Cardiac muscle cell (in vitro differentiated cells and primary cell): ENCODE data around the gene PPP2R2C. TPM values are rescaled to one million over a fixed set of nuclear protein-coding genes. Genes with fewer than 3 reads are reported as not detected.

Experiments
- DNase-seq, 2 donors: peaks; one replicate each; pipeline versions ENCODE4 v3.0.0 to v3.0.0-alpha.2; 2010 to 2017; ENCODE audit warnings: low read depth in 1 of 2, low spot score in 1 of 2
- H3K27ac ChIP-seq: fragments of 200-600 bp; sonication (generic); 2 replicates; pipeline ENCODE4 v1.5.1; 2016
- H3K27me3 ChIP-seq: fragments of 200-600 bp; sonication (generic); 2 replicates; pipeline ENCODE4 v1.6.0; 2016; ENCODE audit warnings: control low read depth
- H3K36me3 ChIP-seq: fragments of 200-600 bp; sonication (generic); 2 replicates; pipeline ENCODE4 v1.5.1; 2016; ENCODE audit warnings: control low read depth
- H3K4me1 ChIP-seq: fragments of 200-600 bp; sonication (generic); 2 replicates; pipeline ENCODE4 v1.8.1; 2017; ENCODE audit warnings: low read depth, mild to moderate bottlenecking, mixed run types
- H3K4me3 ChIP-seq: fragments of 200-600 bp; sonication (generic); 2 replicates; pipeline ENCODE4 v1.5.1; 2016; ENCODE audit warnings: mild to moderate bottlenecking
- H3K9me3 ChIP-seq: fragments of 200-600 bp; sonication (generic); 2 replicates; pipeline ENCODE4 v1.5.1; 2017; ENCODE audit warnings: low read depth, mild to moderate bottlenecking, control low read depth
- polyA plus RNA-seq: library from polyadenylated mRNA; unstranded; fragments of >200 nt; fragmentation: Nextera tagmentation; extraction: Ambion mirVana; gene quantifications from 2 replicates; pipeline ENCODE4 v1.2.1, GENCODE V29; 2016
- total RNA-seq: library from RNA; depleted of rRNA; stranded (reverse); fragments of >200 nt; gene quantifications from 2 replicates; pipeline ENCODE4 v1.2.3, GENCODE V29; 2016
- TF ChIP-seq, protein P1 (sequence below): IDR thresholded peaks from 2 replicates; pipeline ENCODE4 v1.5.1; 2012; ENCODE audit warnings: low read depth, mild to moderate bottlenecking, low read length

The PPP2R2C gene
- total and polyA plus RNA-seq, 2 experiments from 2014 or later: not detected

DNA sequence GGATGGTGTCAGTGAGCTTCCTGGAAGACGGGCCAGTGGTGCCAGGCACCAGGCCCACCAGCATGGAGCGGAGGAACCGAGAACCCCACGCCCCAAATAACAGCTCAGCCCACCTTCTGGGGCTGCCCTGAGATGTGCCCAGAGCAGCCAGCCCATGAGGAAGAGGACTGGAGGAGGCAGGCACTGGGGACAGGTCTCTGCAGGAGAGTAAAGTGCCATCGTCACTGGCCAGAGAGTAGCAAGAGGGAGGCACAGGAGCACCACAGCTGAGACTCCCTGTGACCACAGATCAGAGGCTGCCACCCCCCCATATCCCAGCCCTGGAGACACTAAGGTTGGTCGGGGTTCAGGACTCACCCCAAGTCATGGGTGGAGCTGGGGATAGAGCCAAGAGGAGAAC, 63.0 kb downstream of the PPP2R2C start:
- Histone ChIP-seq H3K4me3 (no peak overlapping the region), H3K27ac (no peak overlapping the region), H3K9me3 (no peaks in the 10 kb centered on the region), H3K4me1 (no peaks in the 10 kb centered on the region), H3K27me3 (no peaks in the 10 kb centered on the region), H3K36me3 (no peaks in the 10 kb centered on the region)
- DNase-seq: no peak
- TF ChIP-seq, protein P1, sequence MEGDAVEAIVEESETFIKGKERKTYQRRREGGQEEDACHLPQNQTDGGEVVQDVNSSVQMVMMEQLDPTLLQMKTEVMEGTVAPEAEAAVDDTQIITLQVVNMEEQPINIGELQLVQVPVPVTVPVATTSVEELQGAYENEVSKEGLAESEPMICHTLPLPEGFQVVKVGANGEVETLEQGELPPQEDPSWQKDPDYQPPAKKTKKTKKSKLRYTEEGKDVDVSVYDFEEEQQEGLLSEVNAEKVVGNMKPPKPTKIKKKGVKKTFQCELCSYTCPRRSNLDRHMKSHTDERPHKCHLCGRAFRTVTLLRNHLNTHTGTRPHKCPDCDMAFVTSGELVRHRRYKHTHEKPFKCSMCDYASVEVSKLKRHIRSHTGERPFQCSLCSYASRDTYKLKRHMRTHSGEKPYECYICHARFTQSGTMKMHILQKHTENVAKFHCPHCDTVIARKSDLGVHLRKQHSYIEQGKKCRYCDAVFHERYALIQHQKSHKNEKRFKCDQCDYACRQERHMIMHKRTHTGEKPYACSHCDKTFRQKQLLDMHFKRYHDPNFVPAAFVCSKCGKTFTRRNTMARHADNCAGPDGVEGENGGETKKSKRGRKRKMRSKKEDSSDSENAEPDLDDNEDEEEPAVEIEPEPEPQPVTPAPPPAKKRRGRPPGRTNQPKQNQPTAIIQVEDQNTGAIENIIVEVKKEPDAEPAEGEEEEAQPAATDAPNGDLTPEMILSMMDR: no peak

DNA sequence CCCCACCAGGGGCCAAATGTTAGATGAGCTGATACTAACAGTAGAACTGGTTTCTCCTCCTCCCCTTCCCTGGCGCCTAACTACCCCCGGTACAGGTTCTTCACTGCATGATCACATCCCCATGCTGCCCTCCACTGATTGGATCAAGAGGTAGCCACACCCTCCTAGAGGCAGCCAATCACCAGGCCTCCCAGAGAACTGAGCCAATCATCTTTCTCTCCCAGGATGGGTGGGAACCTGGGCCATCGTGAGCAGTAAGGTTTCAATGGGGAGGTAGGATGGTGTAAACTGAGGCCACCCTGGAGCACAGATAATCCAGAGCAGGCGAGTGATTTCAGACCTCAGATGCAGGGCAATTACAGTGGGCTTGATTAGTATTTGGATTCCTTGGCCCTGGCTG, 64.2 kb downstream of the PPP2R2C start:
- TF ChIP-seq, protein P1: no peak
- DNase-seq: no peak
- Histone ChIP-seq H3K4me3 (no peak overlapping the region), H3K9me3 (no peaks in the 10 kb centered on the region), H3K36me3 (no peaks in the 10 kb centered on the region), H3K27ac (no peak overlapping the region), H3K27me3 (no peaks in the 10 kb centered on the region), H3K4me1 (no peaks in the 10 kb centered on the region)

DNA sequence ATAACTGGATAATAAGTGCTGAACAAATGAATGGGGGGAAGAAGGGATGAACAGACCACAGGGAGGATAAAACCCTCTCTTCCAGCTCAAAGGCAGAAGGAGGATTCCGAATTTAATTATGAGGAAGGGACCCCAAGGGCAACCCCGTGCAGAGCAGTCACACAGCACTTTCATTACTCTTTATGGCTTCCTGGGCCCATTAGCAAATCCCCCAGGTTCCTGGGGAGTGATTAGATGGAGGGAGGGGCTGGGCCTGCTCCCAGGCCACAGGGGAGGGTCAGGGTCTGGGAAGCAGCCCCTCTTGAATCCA, 67.1 kb downstream of the PPP2R2C start:
- H3K4me1 ChIP-seq: no peaks in the 10 kb centered on the region
- no peak overlapping the region for H3K27ac ChIP-seq
- no peaks in the 10 kb centered on the region for H3K27me3 ChIP-seq
- TF ChIP-seq, protein P1: no peak
- no peak for DNase-seq
- no peaks in the 10 kb centered on the region for H3K36me3 ChIP-seq
- no peak overlapping the region for H3K4me3 ChIP-seq
- no peaks in the 10 kb centered on the region for H3K9me3 ChIP-seq

DNA sequence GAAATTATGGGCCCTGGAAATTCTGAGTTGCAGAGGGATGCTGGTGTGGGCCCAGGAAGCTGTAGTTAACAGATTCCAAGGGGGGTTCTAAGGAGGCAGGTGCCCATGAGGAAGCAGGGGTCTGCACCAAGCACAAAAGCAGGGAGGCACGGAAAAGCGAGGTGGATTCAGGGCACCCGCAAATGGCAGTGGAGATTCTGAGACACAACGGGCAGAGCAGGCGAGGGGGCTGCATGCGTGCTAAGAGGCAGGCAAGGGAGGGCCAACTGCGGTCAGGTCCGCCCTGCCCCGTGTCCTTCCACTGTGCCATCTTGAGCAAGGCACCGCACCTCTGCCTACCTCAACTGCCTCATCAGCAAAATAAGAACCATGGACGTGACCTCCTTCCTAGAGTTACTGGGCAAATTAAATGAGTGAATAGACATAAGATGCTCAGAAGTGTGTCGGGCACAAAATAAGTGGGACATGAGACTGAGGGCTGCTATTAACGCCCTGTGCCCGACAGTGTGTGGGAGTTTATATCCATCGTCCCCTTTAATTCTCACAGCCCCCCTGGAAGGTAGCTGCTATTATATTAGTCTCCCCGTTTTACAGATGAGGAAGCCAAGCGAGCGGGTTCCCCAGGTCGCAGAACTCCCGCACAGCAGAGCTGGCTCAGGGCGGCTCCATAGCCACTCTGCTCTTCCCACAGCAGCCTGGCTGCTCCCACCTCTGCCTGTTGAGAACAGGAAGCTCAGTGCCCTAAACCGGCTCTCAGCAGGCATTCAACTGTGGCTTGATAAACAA, 67.6 kb downstream of the PPP2R2C start:
- Histone ChIP-seq H3K4me3 (no peak overlapping the region), H3K9me3 (no peaks in the 10 kb centered on the region), H3K36me3 (no peaks in the 10 kb centered on the region), H3K4me1 (no peaks in the 10 kb centered on the region), H3K27ac (no peak overlapping the region), H3K27me3 (no peaks in the 10 kb centered on the region)
- TF ChIP-seq, protein P1: no peak
- DNase-seq: no peak

DNA sequence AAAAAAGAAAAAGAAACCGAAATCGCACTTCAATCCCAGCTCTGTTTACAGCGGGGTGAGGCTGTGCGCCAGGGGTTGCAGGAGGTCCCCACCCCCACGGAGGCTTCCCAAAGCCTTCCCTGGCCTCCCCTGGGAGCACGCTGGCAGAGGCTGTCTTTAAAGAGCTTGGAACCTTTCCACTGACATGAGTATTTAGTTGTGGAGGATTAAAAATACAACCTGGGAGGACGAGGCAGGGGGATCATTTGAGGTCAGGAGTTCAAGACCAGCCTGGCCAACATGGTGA, 69.1 kb downstream of the PPP2R2C start:
- Histone ChIP-seq H3K27ac (no peak overlapping the region), H3K4me3 (no peak overlapping the region), H3K27me3 (peaks cover 3% of the 10 kb centered on the region), H3K4me1 (no peaks in the 10 kb centered on the region), H3K9me3 (no peaks in the 10 kb centered on the region), H3K36me3 (no peaks in the 10 kb centered on the region)
- TF ChIP-seq, protein P1: no peak
- DNase-seq: peak in 1 of 2 donors; percentile 20
